SK-N-SH treated with all-trans-retinoic acid at 6 μM for 48 hours (cell line): ENCODE data around the gene ANO10.

Experiments
- ATAC-seq: fragments of 200-7000 bp; cut with Tn5 transposase; 3 replicates; pipeline ENCODE4 v1.9.1; 2020; ENCODE audit warnings: mild to moderate bottlenecking, moderate library complexity
- ARNTL ChIP-seq: fragments of 450-650 bp; formaldehyde crosslinking; IDR thresholded peaks from 2 replicates; pipeline ENCODE4 v1.5.0; 2020; ENCODE audit warnings: low read depth, mild to moderate bottlenecking, moderate library complexity, borderline replicate concordance
- BACH2 ChIP-seq: fragments of 250-450 bp; sonication (Bioruptor Pico); IDR thresholded peaks from 2 replicates; pipeline ENCODE4 v1.9.0; 2021; ENCODE audit warnings: mild to moderate bottlenecking, borderline replicate concordance
- CSDC2 ChIP-seq: fragments of 250-450 bp; sonication (Bioruptor Pico); IDR thresholded peaks from 2 replicates; pipeline ENCODE4 v1.5.0; 2020; ENCODE audit warnings: mild to moderate bottlenecking, moderate library complexity
- GLIS3 ChIP-seq: fragments of 250-450 bp; sonication (Bioruptor Pico); IDR thresholded peaks from 2 replicates; pipeline ENCODE4 v1.5.0; 2020; ENCODE audit warnings: mild to moderate bottlenecking, moderate library complexity
- ISL1 ChIP-seq: fragments of 250-450 bp; sonication (Bioruptor Pico); IDR thresholded peaks from 2 replicates; pipeline ENCODE4 v2.1.2; 2022; ENCODE audit warnings: mild to moderate bottlenecking, moderate library complexity
- OSR1 ChIP-seq: fragments of 250-450 bp; sonication (Bioruptor Pico); IDR thresholded peaks from 2 replicates; pipeline ENCODE4 v1.8.0; 2022; ENCODE audit warnings: moderate library complexity, mild to moderate bottlenecking, inconsistent platforms
- PPARA ChIP-seq: fragments of 250-450 bp; sonication (Bioruptor Pico); IDR thresholded peaks from 2 replicates; pipeline ENCODE4 v1.5.0; 2020; ENCODE audit warnings: mild to moderate bottlenecking, borderline replicate concordance
- RARB ChIP-seq: fragments of 250-450 bp; sonication (Bioruptor Pico); IDR thresholded peaks from 2 replicates; pipeline ENCODE4 v1.8.0; 2021; ENCODE audit warnings: mild to moderate bottlenecking, moderate library complexity
- SNAI2 ChIP-seq: fragments of 250-450 bp; sonication (Bioruptor Pico); IDR thresholded peaks from 2 replicates; pipeline ENCODE4 v1.5.0; 2020; ENCODE audit warnings: mild to moderate bottlenecking, moderate library complexity
- TCF4 ChIP-seq: fragments of 250-450 bp; sonication (Bioruptor Pico); IDR thresholded peaks from 2 replicates; pipeline ENCODE4 v1.8.0; 2021; ENCODE audit warnings: mild to moderate bottlenecking, moderate library complexity, borderline replicate concordance
- ZC3H10 ChIP-seq: fragments of 250-450 bp; sonication (Bioruptor Pico); IDR thresholded peaks from 2 replicates; pipeline ENCODE4 v1.5.1; 2021; ENCODE audit warnings: mild to moderate bottlenecking, moderate library complexity
- ZFP3 ChIP-seq: fragments of 250-450 bp; sonication (Bioruptor Pico); IDR thresholded peaks from 2 replicates; pipeline ENCODE4 v1.5.0; 2020; ENCODE audit warnings: mild to moderate bottlenecking, moderate library complexity
- ZFP30 ChIP-seq: fragments of 450-650 bp; formaldehyde crosslinking; IDR thresholded peaks from 2 replicates; pipeline ENCODE4 v1.5.0; 2022; ENCODE audit warnings: mild to moderate bottlenecking, moderate library complexity
- ZNF565 ChIP-seq: fragments of 450-650 bp; formaldehyde crosslinking; conservative IDR thresholded peaks from 2 replicates; pipeline ENCODE4 v1.5.0; 2020; ENCODE audit warnings: low read depth, mild to moderate bottlenecking, moderate library complexity
- ZNF70 ChIP-seq: fragments of 450-650 bp; formaldehyde crosslinking; IDR thresholded peaks from 2 replicates; pipeline ENCODE4 v1.5.0; 2020; ENCODE audit warnings: mild to moderate bottlenecking, moderate library complexity
- ZNF8 ChIP-seq: fragments of 450-650 bp; formaldehyde crosslinking; IDR thresholded peaks from 2 replicates; pipeline ENCODE4 v1.5.0; 2020; ENCODE audit warnings: mild to moderate bottlenecking, moderate library complexity
- TF ChIP-seq, protein P1 (sequence below): fragments of 250-450 bp; sonication (Bioruptor Pico); IDR thresholded peaks from 2 replicates; pipeline ENCODE4 v1.5.1; 2021; ENCODE audit warnings: mild to moderate bottlenecking, moderate library complexity
- TF ChIP-seq, protein P2 (sequence below): fragments of 250-450 bp; sonication (Bioruptor Pico); IDR thresholded peaks from 2 replicates; pipeline ENCODE4 v1.8.0; 2021; ENCODE audit warnings: low read depth, mild to moderate bottlenecking, moderate library complexity, borderline replicate concordance
- TF ChIP-seq, protein P3 (sequence below): fragments of 250-450 bp; sonication (Bioruptor Pico); IDR thresholded peaks from 2 replicates; pipeline ENCODE4 v1.5.1; 2020; ENCODE audit warnings: low read depth, mild to moderate bottlenecking, moderate library complexity
- TF ChIP-seq, protein P4 (sequence below): fragments of 250-450 bp; sonication (Bioruptor Pico); IDR thresholded peaks from 2 replicates; pipeline ENCODE4 v1.5.0; 2020; ENCODE audit warnings: mild to moderate bottlenecking, moderate library complexity
- TF ChIP-seq, protein P5 (sequence below): fragments of 250-450 bp; sonication (Bioruptor Pico); IDR thresholded peaks from 2 replicates; pipeline ENCODE4 v1.8.0; 2020; ENCODE audit warnings: mild to moderate bottlenecking, moderate library complexity, borderline replicate concordance

ANO10 gene

DNA sequence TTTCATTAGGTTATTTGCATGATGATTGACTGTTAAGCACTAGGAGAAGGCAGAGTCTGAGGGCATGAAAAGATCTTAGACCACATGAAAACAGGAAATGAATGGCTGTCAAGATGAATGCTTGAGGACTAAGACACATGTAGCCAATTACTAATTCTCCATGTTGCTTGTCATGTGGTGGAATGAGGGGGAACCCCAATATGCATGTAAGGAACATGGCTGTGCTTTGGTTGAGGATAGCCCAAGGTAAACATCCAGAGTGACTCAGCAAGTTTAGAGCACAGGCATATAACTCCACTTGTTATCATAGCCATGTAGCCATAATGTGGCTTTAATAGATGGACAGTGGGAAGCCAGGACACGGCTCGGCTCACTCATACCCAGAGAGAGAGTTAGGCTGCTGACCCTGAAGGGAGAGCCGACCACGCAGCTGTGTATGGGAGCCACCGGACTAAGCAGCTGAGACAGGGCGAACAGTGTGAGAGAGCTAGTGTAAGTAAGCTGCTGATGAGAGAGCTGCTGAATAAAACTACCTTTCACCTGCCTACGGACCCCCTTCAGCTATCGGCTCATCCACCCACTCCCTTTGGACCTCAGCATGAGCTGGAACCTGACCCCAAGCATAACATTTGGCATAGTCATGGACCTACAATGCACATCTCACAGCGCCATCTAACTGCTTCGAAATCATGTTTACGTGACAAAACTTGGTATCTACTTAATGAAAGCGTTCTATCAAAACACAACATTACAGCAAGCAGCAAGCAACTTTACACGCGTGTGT lies 37.6 kb downstream of the ANO10 start:
- no peak for ATAC-seq
- no peak for TF ChIP-seq ZFP30 (CRISPR knock-in tag)
- no peak for TF ChIP-seq ZFP3
- TF ChIP-seq ZC3H10 (CRISPR knock-in tag) = no peak
- no peak for TF ChIP-seq OSR1 (CRISPR knock-in tag)
- TF ChIP-seq ZNF565 (CRISPR knock-in tag) = no peak
- no peak for TF ChIP-seq TCF4 (CRISPR knock-in tag)
- no peak for TF ChIP-seq CSDC2
- TF ChIP-seq, protein P1, sequence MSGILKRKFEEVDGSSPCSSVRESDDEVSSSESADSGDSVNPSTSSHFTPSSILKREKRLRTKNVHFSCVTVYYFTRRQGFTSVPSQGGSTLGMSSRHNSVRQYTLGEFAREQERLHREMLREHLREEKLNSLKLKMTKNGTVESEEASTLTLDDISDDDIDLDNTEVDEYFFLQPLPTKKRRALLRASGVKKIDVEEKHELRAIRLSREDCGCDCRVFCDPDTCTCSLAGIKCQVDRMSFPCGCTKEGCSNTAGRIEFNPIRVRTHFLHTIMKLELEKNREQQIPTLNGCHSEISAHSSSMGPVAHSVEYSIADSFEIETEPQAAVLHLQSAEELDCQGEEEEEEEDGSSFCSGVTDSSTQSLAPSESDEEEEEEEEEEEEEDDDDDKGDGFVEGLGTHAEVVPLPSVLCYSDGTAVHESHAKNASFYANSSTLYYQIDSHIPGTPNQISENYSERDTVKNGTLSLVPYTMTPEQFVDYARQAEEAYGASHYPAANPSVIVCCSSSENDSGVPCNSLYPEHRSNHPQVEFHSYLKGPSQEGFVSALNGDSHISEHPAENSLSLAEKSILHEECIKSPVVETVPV (CRISPR knock-in tag) = no peak
- no peak for TF ChIP-seq ARNTL (CRISPR knock-in tag)
- no peak for TF ChIP-seq ISL1 (CRISPR knock-in tag)
- TF ChIP-seq ZNF8 = no peak
- TF ChIP-seq, protein P2, sequence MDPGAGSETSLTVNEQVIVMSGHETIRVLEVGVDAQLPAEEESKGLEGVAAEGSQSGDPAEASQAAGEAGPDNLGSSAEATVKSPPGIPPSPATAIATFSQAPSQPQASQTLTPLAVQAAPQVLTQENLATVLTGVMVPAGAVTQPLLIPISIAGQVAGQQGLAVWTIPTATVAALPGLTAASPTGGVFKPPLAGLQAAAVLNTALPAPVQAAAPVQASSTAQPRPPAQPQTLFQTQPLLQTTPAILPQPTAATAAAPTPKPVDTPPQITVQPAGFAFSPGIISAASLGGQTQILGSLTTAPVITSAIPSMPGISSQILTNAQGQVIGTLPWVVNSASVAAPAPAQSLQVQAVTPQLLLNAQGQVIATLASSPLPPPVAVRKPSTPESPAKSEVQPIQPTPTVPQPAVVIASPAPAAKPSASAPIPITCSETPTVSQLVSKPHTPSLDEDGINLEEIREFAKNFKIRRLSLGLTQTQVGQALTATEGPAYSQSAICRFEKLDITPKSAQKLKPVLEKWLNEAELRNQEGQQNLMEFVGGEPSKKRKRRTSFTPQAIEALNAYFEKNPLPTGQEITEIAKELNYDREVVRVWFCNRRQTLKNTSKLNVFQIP (CRISPR knock-in tag) = no peak
- TF ChIP-seq, protein P3, sequence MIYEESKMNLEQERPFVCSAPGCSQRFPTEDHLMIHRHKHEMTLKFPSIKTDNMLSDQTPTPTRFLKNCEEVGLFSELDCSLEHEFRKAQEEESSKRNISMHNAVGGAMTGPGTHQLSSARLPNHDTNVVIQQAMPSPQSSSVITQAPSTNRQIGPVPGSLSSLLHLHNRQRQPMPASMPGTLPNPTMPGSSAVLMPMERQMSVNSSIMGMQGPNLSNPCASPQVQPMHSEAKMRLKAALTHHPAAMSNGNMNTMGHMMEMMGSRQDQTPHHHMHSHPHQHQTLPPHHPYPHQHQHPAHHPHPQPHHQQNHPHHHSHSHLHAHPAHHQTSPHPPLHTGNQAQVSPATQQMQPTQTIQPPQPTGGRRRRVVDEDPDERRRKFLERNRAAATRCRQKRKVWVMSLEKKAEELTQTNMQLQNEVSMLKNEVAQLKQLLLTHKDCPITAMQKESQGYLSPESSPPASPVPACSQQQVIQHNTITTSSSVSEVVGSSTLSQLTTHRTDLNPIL = no peak
- TF ChIP-seq BACH2 (CRISPR knock-in tag) = no peak
- no peak for TF ChIP-seq ZNF70 (CRISPR knock-in tag)
- no peak for TF ChIP-seq GLIS3 (CRISPR knock-in tag)
- TF ChIP-seq RARB (CRISPR knock-in tag) = no peak
- TF ChIP-seq, protein P4, sequence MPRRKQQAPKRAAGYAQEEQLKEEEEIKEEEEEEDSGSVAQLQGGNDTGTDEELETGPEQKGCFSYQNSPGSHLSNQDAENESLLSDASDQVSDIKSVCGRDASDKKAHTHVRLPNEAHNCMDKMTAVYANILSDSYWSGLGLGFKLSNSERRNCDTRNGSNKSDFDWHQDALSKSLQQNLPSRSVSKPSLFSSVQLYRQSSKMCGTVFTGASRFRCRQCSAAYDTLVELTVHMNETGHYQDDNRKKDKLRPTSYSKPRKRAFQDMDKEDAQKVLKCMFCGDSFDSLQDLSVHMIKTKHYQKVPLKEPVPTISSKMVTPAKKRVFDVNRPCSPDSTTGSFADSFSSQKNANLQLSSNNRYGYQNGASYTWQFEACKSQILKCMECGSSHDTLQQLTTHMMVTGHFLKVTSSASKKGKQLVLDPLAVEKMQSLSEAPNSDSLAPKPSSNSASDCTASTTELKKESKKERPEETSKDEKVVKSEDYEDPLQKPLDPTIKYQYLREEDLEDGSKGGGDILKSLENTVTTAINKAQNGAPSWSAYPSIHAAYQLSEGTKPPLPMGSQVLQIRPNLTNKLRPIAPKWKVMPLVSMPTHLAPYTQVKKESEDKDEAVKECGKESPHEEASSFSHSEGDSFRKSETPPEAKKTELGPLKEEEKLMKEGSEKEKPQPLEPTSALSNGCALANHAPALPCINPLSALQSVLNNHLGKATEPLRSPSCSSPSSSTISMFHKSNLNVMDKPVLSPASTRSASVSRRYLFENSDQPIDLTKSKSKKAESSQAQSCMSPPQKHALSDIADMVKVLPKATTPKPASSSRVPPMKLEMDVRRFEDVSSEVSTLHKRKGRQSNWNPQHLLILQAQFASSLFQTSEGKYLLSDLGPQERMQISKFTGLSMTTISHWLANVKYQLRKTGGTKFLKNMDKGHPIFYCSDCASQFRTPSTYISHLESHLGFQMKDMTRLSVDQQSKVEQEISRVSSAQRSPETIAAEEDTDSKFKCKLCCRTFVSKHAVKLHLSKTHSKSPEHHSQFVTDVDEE (CRISPR knock-in tag) = no peak
- TF ChIP-seq PPARA (CRISPR knock-in tag) = no peak

DNA sequence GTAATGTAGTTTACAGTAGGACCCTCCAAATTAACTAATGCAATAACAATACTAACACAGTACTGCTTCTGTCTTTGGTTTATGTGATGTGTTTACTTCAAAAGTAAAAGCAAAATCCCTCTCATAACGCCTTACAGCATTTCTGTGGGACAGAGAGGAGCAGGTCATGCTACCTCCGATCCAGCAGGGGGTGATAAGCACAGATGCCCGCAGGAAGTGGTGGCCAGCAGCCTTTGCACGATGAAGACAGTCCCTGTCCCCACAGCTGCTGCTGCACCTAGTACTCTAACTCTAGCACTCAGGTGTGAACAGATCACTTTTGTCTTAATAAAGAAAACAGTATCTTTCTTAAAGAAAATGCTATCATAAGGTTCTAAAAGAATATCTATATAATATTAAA lies 38.3 kb downstream of the ANO10 start:
- TF ChIP-seq, protein P5, sequence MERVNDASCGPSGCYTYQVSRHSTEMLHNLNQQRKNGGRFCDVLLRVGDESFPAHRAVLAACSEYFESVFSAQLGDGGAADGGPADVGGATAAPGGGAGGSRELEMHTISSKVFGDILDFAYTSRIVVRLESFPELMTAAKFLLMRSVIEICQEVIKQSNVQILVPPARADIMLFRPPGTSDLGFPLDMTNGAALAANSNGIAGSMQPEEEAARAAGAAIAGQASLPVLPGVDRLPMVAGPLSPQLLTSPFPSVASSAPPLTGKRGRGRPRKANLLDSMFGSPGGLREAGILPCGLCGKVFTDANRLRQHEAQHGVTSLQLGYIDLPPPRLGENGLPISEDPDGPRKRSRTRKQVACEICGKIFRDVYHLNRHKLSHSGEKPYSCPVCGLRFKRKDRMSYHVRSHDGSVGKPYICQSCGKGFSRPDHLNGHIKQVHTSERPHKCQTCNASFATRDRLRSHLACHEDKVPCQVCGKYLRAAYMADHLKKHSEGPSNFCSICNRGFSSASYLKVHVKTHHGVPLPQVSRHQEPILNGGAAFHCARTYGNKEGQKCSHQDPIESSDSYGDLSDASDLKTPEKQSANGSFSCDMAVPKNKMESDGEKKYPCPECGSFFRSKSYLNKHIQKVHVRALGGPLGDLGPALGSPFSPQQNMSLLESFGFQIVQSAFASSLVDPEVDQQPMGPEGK (CRISPR knock-in tag) = no peak
- TF ChIP-seq ARNTL (CRISPR knock-in tag) (no peak), ZC3H10 (CRISPR knock-in tag) (no peak), TCF4 (CRISPR knock-in tag) (no peak), ZFP30 (CRISPR knock-in tag) (no peak), SNAI2 (CRISPR knock-in tag) (no peak), ZNF8 (no peak)
- TF ChIP-seq, protein P1 (CRISPR knock-in tag) = no peak
- TF ChIP-seq, protein P4 (CRISPR knock-in tag) = no peak
- ATAC-seq = no peak
